MM.1S (cell line): ENCODE measurements around the gene FHL3.

Experiments
- CTCF ChIP-seq: fragments of 300-600 bp; sonication (generic); IDR thresholded peaks from 2 replicates; pipeline ENCODE4 v1.5.1; 2016; ENCODE audit warnings: antibody characterized with exemption, low read length, mixed read lengths
- EZH2 ChIP-seq: fragments of 300-600 bp; sonication (generic); optimal IDR thresholded peaks from 2 replicates; pipeline ENCODE3; 2017; ENCODE audit warnings: low read depth, mild to moderate bottlenecking, antibody characterized with exemption, low read length, mixed read lengths
- EZH2phosphoT487 ChIP-seq: fragments of 300-600 bp; sonication (generic); IDR thresholded peaks from 2 replicates; pipeline ENCODE4 v1.6.1; 2018; ENCODE audit warnings: antibody characterized with exemption, low read length

- no peak for TF ChIP-seq CTCF
- TF ChIP-seq EZH2 = no peak
- no peak for TF ChIP-seq EZH2phosphoT487
Observed at GRCh38 chr1:38012363-38013226, 7.3 kb upstream of the FHL3 start, which contains the start of gene UTP11.
